ENCODE data around the gene DGKQ. TPM values are rescaled to one million over a fixed set of nuclear protein-coding genes. Genes with fewer than 3 reads are reported as not detected.
A peak's percentile ranks its signal among the peaks of the same experiment; 100 is the strongest.

The DGKQ gene
- total and polyA plus RNA-seq, 2 of the 8 experiments (the other 6 are each of a cell fraction or from before 2014, with no cell fraction given): 7.3 to 9.7 TPM

- Histone ChIP-seq H4K91ac (replicated peaks; ENCODE audit: insufficient read length, low read length) (no peak overlapping the region), H3K79me2 (ENCODE audit: control insufficient read depth in 1 of 2, insufficient read depth in 2 of 2, low read length in 2 of 2) (peaks cover 24 to 79% of the 10 kb centered on the region in 2 experiments), H2AFZ (ENCODE audit: low read length) (no peak overlapping the region), H2BK15ac (ENCODE audit: low read length) (no peak overlapping the region), H3K14ac (ENCODE audit: insufficient read length) (no peak overlapping the region), H3K4me3 (ENCODE audit: extremely low read depth in 1 of 4, insufficient read depth in 2 of 4, low read depth in 3 of 4, low read length in 4 of 4) (no peak overlapping the region), H3K4me2 (ENCODE audit: insufficient read depth in 1 of 2, low read depth in 2 of 2, low read length in 2 of 2) (no peak overlapping the region), H3K23me2 (ENCODE audit: low read depth, low read length) (peaks cover 5% of the 10 kb centered on the region; the same call in 1 of the 2 replicates), H2BK20ac (ENCODE audit: low read length) (no peak overlapping the region), H3K9ac (replicated peaks in 1 of 4; ENCODE audit: extremely low read depth in 1 of 4, low read depth in 3 of 4, low read length in 3 of 4) (no peak overlapping the region), H2BK12ac (ENCODE audit: low read depth, low read length) (no peak overlapping the region), H2AK5ac (ENCODE audit: low read depth, low read length) (no peak overlapping the region), H3K56ac (replicated peaks; ENCODE audit: insufficient read length, low read depth, low read length) (no peak overlapping the region), H3K4ac (replicated peaks; ENCODE audit: insufficient read length, low read depth, low read length) (no peak overlapping the region), H4K5ac (ENCODE audit: insufficient read length, low read depth, low read length) (no peak overlapping the region), H2BK5ac (ENCODE audit: low read depth, low read length) (no peak overlapping the region), H3K27ac (ENCODE audit: low read depth, low read length) (no peak overlapping the region), H3K27me3 (replicated peaks in 1 of 4; ENCODE audit: control insufficient read depth in 3 of 4, extremely low read depth in 1 of 4, insufficient read depth in 3 of 4, low read length in 3 of 4) (no peaks in the 10 kb centered on the region), H2BK120ac (replicated peaks; ENCODE audit: low read depth, low read length) (no peak overlapping the region), H3K4me1 (replicated peaks in 1 of 4; ENCODE audit: control insufficient read depth in 3 of 4, insufficient read depth in 4 of 4, low read length in 3 of 4) (peaks cover 0 to 6% (median 4%) of the 10 kb centered on the region in 4 experiments; a peak in 4 of 7 replicates), H3K23ac (ENCODE audit: insufficient read length) (no peak overlapping the region), H4K8ac (ENCODE audit: extremely low read depth, insufficient read depth, low read length) (no peak overlapping the region), H3K79me1 (ENCODE audit: low read depth, low read length) (peaks cover 22% of the 10 kb centered on the region), H3K9me3 (ENCODE audit: insufficient read depth in 2 of 2, low read depth in 1 of 2, low read length in 1 of 2) (no peaks in the 10 kb centered on the region), H3K18ac (ENCODE audit: extremely low read depth, low read length) (no peak overlapping the region), H3K36me3 (ENCODE audit: control insufficient read depth in 2 of 4, insufficient read depth in 4 of 4, low read length in 3 of 4) (no peaks in the 10 kb centered on the region), H4K20me1 (replicated peaks in 1 of 2; ENCODE audit: control insufficient read depth in 1 of 2, insufficient read depth in 2 of 2, low read length in 2 of 2) (peaks cover 14 to 20% of the 10 kb centered on the region in 2 experiments)
- 42% methylated on average over 8 of the region's 17 CpGs; no CpG with 5 or more reads in 1 of the 2 experiments for WGBS, 2 experiments (ENCODE audit: extremely low coverage in 1 of 2, insufficient coverage in 1 of 2, insufficient read length in 1 of 2, insufficient replicate concordance in 2 of 2, low coverage in 1 of 2, low lambda C conversion rate in 2 of 2, missing lambda C conversion rate in 1 of 2)
- CTCF ChIA-PET (ENCODE audit: partially characterized antibody): interaction anchor here (0.7 to 1.6 kb wide), 14 partner anchors 8 to 184 kb away, joined by 3 to 7 read pairs (median 4); no protein-coding TSS in a partner anchor
- POLR2A ChIA-PET (ENCODE audit: partially characterized antibody): interaction anchor here (0.9 kb wide), 1 partner anchor 14 kb away, joined by 3 read pairs; no protein-coding TSS in a partner anchor
- FAIRE-seq: no peak
- DNase-seq (ENCODE audit: low read depth in 1 of 2, low spot score in 2 of 2): peak; percentile 44 to 84
- TF ChIP-seq ATF3 (IDR thresholded peaks at IDR 0.05; ENCODE audit: insufficient read depth, low read depth, low read length): no peak
- TF ChIP-seq, protein P1, sequence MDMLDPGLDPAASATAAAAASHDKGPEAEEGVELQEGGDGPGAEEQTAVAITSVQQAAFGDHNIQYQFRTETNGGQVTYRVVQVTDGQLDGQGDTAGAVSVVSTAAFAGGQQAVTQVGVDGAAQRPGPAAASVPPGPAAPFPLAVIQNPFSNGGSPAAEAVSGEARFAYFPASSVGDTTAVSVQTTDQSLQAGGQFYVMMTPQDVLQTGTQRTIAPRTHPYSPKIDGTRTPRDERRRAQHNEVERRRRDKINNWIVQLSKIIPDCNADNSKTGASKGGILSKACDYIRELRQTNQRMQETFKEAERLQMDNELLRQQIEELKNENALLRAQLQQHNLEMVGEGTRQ (IDR thresholded peaks at IDR 0.05; ENCODE audit: low read length): no peak
- no peak for TF ChIP-seq HDAC6 (IDR thresholded peaks at IDR 0.05; ENCODE audit: low read depth, low read length)
- no peak for TF ChIP-seq CBX8 (IDR thresholded peaks at IDR 0.05; ENCODE audit: borderline replicate concordance, low read depth, low read length)
- TF ChIP-seq GABPA (IDR thresholded peaks at IDR 0.05; ENCODE audit: borderline replicate concordance, insufficient read depth, low read length): peak; percentile 57; the same call in 1 of the 2 replicates
- TF ChIP-seq CHD1 (IDR thresholded peaks at IDR 0.05; ENCODE audit: low read depth, low read length): no peak
- TF ChIP-seq JUND (IDR thresholded peaks at IDR 0.05; ENCODE audit: low read length): no peak
- TF ChIP-seq RAD21 (IDR thresholded peaks at IDR 0.05 in 1 of 2, conservative IDR thresholded peaks at IDR 0.05 in 1 of 2; ENCODE audit: low read depth in 2 of 2, low read length in 2 of 2): peak; percentile 53 to 68
- no peak for TF ChIP-seq EP300 (IDR thresholded peaks at IDR 0.05; ENCODE audit: borderline replicate concordance in 1 of 2, low read depth in 2 of 2, low read length in 2 of 2)
- no peak for TF ChIP-seq TBP (IDR thresholded peaks at IDR 0.05; ENCODE audit: low read depth, low read length)
- no peak for TF ChIP-seq CREB1 (IDR thresholded peaks at IDR 0.05)
- no peak for TF ChIP-seq SP1 (IDR thresholded peaks at IDR 0.05; ENCODE audit: low read depth, low read length)
Observed at GRCh38 chr4:926538-926937, 46.8 kb downstream of the DGKQ start.

All from H1 (cell line).